Panc1 (cell line): Measurements from ENCODE around the gene SSR1. TPM values are rescaled to one million over a fixed set of nuclear protein-coding genes. Genes with fewer than 3 reads are reported as not detected.

Source experiments
- ATAC-seq: fragments of 200-7000 bp; cut with Tn5 transposase; 2 replicates; pipeline ENCODE4 v1.9.1; 2020; ENCODE audit warnings: mild to moderate bottlenecking, moderate library complexity
- BruUV-seq: library from RNA; stranded (reverse); fragments of 400-500 nt; replicated peaks from 2 replicates; lab custom pipeline; 2021; lab: Mats Ljungman, UMichigan
- CTCF ChIA-PET: fragments of 300-600 bp; sonication (Branson Sonifier 250); formaldehyde crosslinking; loops from one replicate; lab custom pipeline; 2022; ENCODE audit warnings: antibody characterized with exemption; lab: Charles Lee
- POLR2A ChIA-PET: fragments of 300-600 bp; sonication (Branson Sonifier 250); formaldehyde crosslinking; loops from one replicate; lab custom pipeline; 2022; ENCODE audit warnings: antibody characterized with exemption; lab: Charles Lee
- DNase-seq: peaks from one replicate; pipeline ENCODE4 v3.0.0-alpha.2; 2010; ENCODE audit warnings: low read depth, low spot score
- H3K27ac ChIP-seq: 2 replicates; pipeline ENCODE4 v1.5.1; 2011; ENCODE audit warnings: mild to moderate bottlenecking, low read length, inconsistent platforms
- H3K27me3 ChIP-seq: fragments of 200-500 bp; sonication (Bioruptor generic); 2 replicates; pipeline ENCODE4 v1.6.0; 2014; ENCODE audit warnings: low read length, inconsistent platforms; ENCODE audit not compliant: control insufficient read depth, insufficient read depth
- H3K36me3 ChIP-seq: fragments of 200-500 bp; sonication (Bioruptor generic); 2 replicates; pipeline ENCODE4 v1.5.1; 2014; ENCODE audit warnings: inconsistent platforms, mild to moderate bottlenecking, low read length, moderate library complexity; ENCODE audit not compliant: control insufficient read depth, insufficient read depth
- H3K4me1 ChIP-seq: 2 replicates; pipeline ENCODE4 v1.5.1; 2011; ENCODE audit warnings: inconsistent platforms, mild to moderate bottlenecking, low read length, moderate library complexity; ENCODE audit not compliant: control insufficient read depth, insufficient read depth
- H3K4me3 ChIP-seq, 2 experiments: 2 replicates each; pipeline ENCODE4 v1.5.1; 2011 to 2012; ENCODE audit warnings: low read depth in 2 of 2, low read length in 2 of 2, mild to moderate bottlenecking in 2 of 2, inconsistent platforms in 1 of 2, moderate library complexity in 1 of 2
- H3K9me3 ChIP-seq: fragments of 200-500 bp; sonication (Bioruptor generic); 2 replicates; pipeline ENCODE4 v1.5.1; 2014; ENCODE audit warnings: low read depth, mild to moderate bottlenecking, inconsistent platforms, low read length, moderate library complexity; ENCODE audit not compliant: control insufficient read depth, insufficient read depth
- CTCF ChIP-seq: fragments of 450-650 bp; IDR thresholded peaks from 2 replicates; pipeline ENCODE4 v1.5.1; 2017; ENCODE audit warnings: mild to moderate bottlenecking
- POLR2AphosphoS5 ChIP-seq: IDR thresholded peaks from 2 replicates; pipeline ENCODE4 v1.6.1; 2012; ENCODE audit warnings: mild to moderate bottlenecking, low read depth, low read length, moderate library complexity
- REST ChIP-seq, 2 experiments: IDR thresholded peaks; 2 replicates each; pipeline ENCODE4 v1.6.1; 2011 to 2012; ENCODE audit warnings: low read depth in 2 of 2, control low read depth in 1 of 2, low read length in 1 of 2, mild to moderate bottlenecking in 1 of 2, moderate library complexity in 1 of 2; ENCODE audit not compliant: insufficient read depth in 1 of 2
- SIN3A ChIP-seq: IDR thresholded peaks from 2 replicates; pipeline ENCODE4 v1.6.1; 2012; ENCODE audit warnings: low read depth, mild to moderate bottlenecking, low read length, moderate library complexity, borderline replicate concordance; ENCODE audit not compliant: insufficient read depth
- TCF7L2 ChIP-seq: IDR thresholded peaks from 2 replicates; pipeline ENCODE4 v1.6.1; 2011; ENCODE audit warnings: mild to moderate bottlenecking, low read depth, low read length, inconsistent platforms
- in situ Hi-C: cut with HindIII; loops from 2 replicates; pipeline ENCODE4 v1.10.0; 2016; ENCODE audit warnings: low sequenced_read_pairs, low pct_unique_long_range_greater_than_20kb
- intact Hi-C: fragments of 100-400 bp; cut with micrococcal nuclease; formaldehyde crosslinking; loops from one replicate; pipeline ENCODE4 v1.10.0; 2022; ENCODE audit not compliant: unreplicated experiment
- total RNA-seq: library from RNA; stranded (reverse); gene quantifications from one replicate; pipeline ENCODE4 v1.2.1, GENCODE V29; 2021; ENCODE audit not compliant: unreplicated experiment

The SSR1 gene
- total RNA-seq, 1 experiment from 2014 or later, result 119 TPM

GRCh38 chr6:7218406-7218988 is 94.5 kb downstream of the SSR1 start:
- Histone ChIP-seq H3K36me3 (peaks cover 3% of the 10 kb centered on the region; the same call in 1 of the 2 replicates), H3K4me1 (no peaks in the 10 kb centered on the region), H3K9me3 (no peaks in the 10 kb centered on the region), H3K4me3 (no peak overlapping the region), H3K27me3 (no peaks in the 10 kb centered on the region), H3K27ac (no peak overlapping the region)
- TF ChIP-seq SIN3A (no peak), CTCF (no peak), REST (IDR thresholded peaks at IDR 0.05; ENCODE audit: insufficient read depth in 1 of 2, low read depth in 2 of 2, low read length in 1 of 2) (no peak), TCF7L2 (no peak), POLR2AphosphoS5 (no peak)
- no peak for ATAC-seq
- POLR2A ChIA-PET, result no interaction called here
- in situ Hi-C loops, result no loop called here
- DNase-seq, result no peak
- CTCF ChIA-PET, result interaction anchor here (0.6 kb wide), 1 partner anchor 121 kb away, joined by 4 read pairs; no protein-coding TSS in a partner anchor
- intact Hi-C loops, result no loop called here
- BruUV-seq, result no TSS peak

Other genes with a start within 250 kb of the SSR1 start
- 30.7 TPM for gene RREB1, start 205.2 kb downstream of the SSR1 start, total RNA-seq
- not detected for gene CAGE1, start 76.5 kb upstream of the SSR1 start, total RNA-seq
- gene RIOK1, start 76.6 kb upstream of the SSR1 start, total RNA-seq, result 30.0 TPM
- gene DSP, start 228.5 kb upstream of the SSR1 start, total RNA-seq, result 20.1 TPM